ENCODE results near the gene NDST1. TPM values are rescaled to one million over a fixed set of nuclear protein-coding genes. Genes with fewer than 3 reads are reported as not detected.

Gene NDST1
- total RNA-seq, 1 experiment from 2014 or later: 33.1 TPM

- ChIA-PET RAD21 (ENCODE audit: low non-redundant PET in 1 of 2, low total read pairs in 2 of 2, uncharacterized antibody in 2 of 2, unreplicated experiment in 2 of 2) (no interaction called here), CTCF (interaction anchor here (1.3 kb wide), 1 partner anchor 17 kb away, joined by 3 read pairs; no protein-coding TSS in a partner anchor), POLR2A (no interaction called here)
- no peak overlapping the region for H2AFZ ChIP-seq (ENCODE audit: low read depth, low read length, poor library complexity, severe bottlenecking)
- DNase-seq (ENCODE audit: low read depth, low spot score) (no peak), ATAC-seq (no peak)
- no peak overlapping the region for H3K4me2 ChIP-seq (ENCODE audit: low read length)
- peaks cover 0 to 4% of the 10 kb centered on the region in 2 experiments; a peak in 1 of 4 replicates for H3K4me1 ChIP-seq (ENCODE audit: control insufficient read depth in 1 of 2, insufficient read depth in 2 of 2, low read length in 2 of 2)
- no peaks in the 10 kb centered on the region for H3K9me3 ChIP-seq (ENCODE audit: control insufficient read depth in 1 of 2, insufficient read depth in 1 of 2, low read depth in 1 of 2, low read length in 2 of 2)
- intact Hi-C loops (cut with micrococcal nuclease): no loop called here
- TF ChIP-seq CEBPB (IDR thresholded peaks at IDR 0.05; ENCODE audit: low read depth): no peak
- TF ChIP-seq ZFX (IDR thresholded peaks at IDR 0.05): no peak
- TF ChIP-seq ELF1 (IDR thresholded peaks at IDR 0.05; ENCODE audit: borderline replicate concordance, low read depth): no peak
- no peak for TF ChIP-seq ATF3 (IDR thresholded peaks at IDR 0.05)
- no peak for TF ChIP-seq YY1 (IDR thresholded peaks at IDR 0.05; ENCODE audit: extremely low read depth, insufficient replicate concordance, low read depth, low read length)
- no peak for TF ChIP-seq RAD21 (IDR thresholded peaks at IDR 0.05; ENCODE audit: low read depth)
- no peak for TF ChIP-seq SIN3A (IDR thresholded peaks at IDR 0.05; ENCODE audit: low read depth)
- TF ChIP-seq SRF (IDR thresholded peaks at IDR 0.05; ENCODE audit: low read depth): no peak
- TF ChIP-seq CBX3 (IDR thresholded peaks at IDR 0.05; ENCODE audit: low read depth): no peak
- TF ChIP-seq ZBTB33 (IDR thresholded peaks at IDR 0.05; ENCODE audit: extremely low read depth, insufficient replicate concordance, low read length): no peak
- TF ChIP-seq TCF7L2 (IDR thresholded peaks at IDR 0.05; ENCODE audit: borderline replicate concordance, extremely low read depth, insufficient read depth, insufficient read length): no peak
- TF ChIP-seq SP1 (IDR thresholded peaks at IDR 0.05; ENCODE audit: low read depth): no peak
- TF ChIP-seq REST (IDR thresholded peaks at IDR 0.05; ENCODE audit: low read depth): no peak
- no peak for TF ChIP-seq POLR2AphosphoS5 (IDR thresholded peaks at IDR 0.05; ENCODE audit: low read depth, low read length)
- no peak for TF ChIP-seq FOSL1 (IDR thresholded peaks at IDR 0.05; ENCODE audit: low read depth)
- no peak for TF ChIP-seq EZH2phosphoT487 (IDR thresholded peaks at IDR 0.05; ENCODE audit: borderline replicate concordance)
- peaks cover 12 to 18% of the 10 kb centered on the region in 2 experiments for H3K36me3 ChIP-seq (ENCODE audit: control insufficient read depth in 1 of 2, insufficient read depth in 2 of 2, low read length in 2 of 2)
- no TSS peak for BruUV-seq (replicated peaks)
- H3K9me2 ChIP-seq (ENCODE audit: insufficient read depth): no peaks in the 10 kb centered on the region
- H3K9ac ChIP-seq (ENCODE audit: low read length): no peak overlapping the region
- no peak overlapping the region for H3K4me3 ChIP-seq (replicated peaks in 1 of 2; ENCODE audit: low read depth in 1 of 2, low read length in 2 of 2)
- no peak overlapping the region for H3K27ac ChIP-seq (ENCODE audit: low read depth, low read length)
- H3K79me2 ChIP-seq (ENCODE audit: insufficient read depth, low read length): no peaks in the 10 kb centered on the region
- H3K27me3 ChIP-seq (ENCODE audit: insufficient read depth, low read length): no peaks in the 10 kb centered on the region
- H4K20me1 ChIP-seq (ENCODE audit: insufficient read depth): no peaks in the 10 kb centered on the region
These were observed 35.1 kb downstream of the NDST1 start for GRCh38 chr5:150542933-150543445.
